CD8-positive, alpha-beta memory T cell (primary cell): Measurements from ENCODE around the gene EIF3CL. TPM values are rescaled to one million over a fixed set of nuclear protein-coding genes. Genes with fewer than 3 reads are reported as not detected.
A peak's percentile ranks its signal among the peaks of the same experiment; 100 is the strongest.
"Not testable (repeated sequence)": the region's sequence is repeated elsewhere in the genome, so short reads cannot be mapped to it uniquely, and the experiment has no call there.

ENCODE experiments used
- CTCF ChIA-PET: fragments of 350-600 bp; sonication (Branson Sonifier 250); formaldehyde crosslinking; loops from one replicate; lab custom pipeline; 2021; ENCODE audit warnings: antibody characterized with exemption; lab: Charles Lee
- POLR2A ChIA-PET: fragments of 350-600 bp; sonication (Branson Sonifier 250); formaldehyde crosslinking; loops from one replicate; lab custom pipeline; 2021; ENCODE audit warnings: antibody characterized with exemption; lab: Charles Lee
- DNase-seq, 5 donors: peaks; one replicate each; pipeline versions ENCODE4 v3.0.0 to v3.0.0-alpha.2; 2020 to 2022; ENCODE audit warnings: mixed read lengths in 1 of 5
- H3K27ac ChIP-seq: one replicate; pipeline ENCODE4 v1.7.0; 2013; ENCODE audit warnings: low read depth, mild to moderate bottlenecking, low read length, moderate library complexity
- H3K27me3 ChIP-seq: 2 replicates; pipeline ENCODE4 v1.7.0; 2013; ENCODE audit warnings: low read length, mild to moderate bottlenecking; ENCODE audit not compliant: insufficient read depth, poor library complexity, severe bottlenecking
- H3K36me3 ChIP-seq: 2 replicates; pipeline ENCODE4 v1.7.0; 2013; ENCODE audit warnings: mild to moderate bottlenecking, low read length, moderate library complexity; ENCODE audit not compliant: insufficient read depth
- H3K4me1 ChIP-seq: 2 replicates; pipeline ENCODE4 v1.7.0; 2013; ENCODE audit warnings: mild to moderate bottlenecking, low read length, moderate library complexity; ENCODE audit not compliant: insufficient read depth
- H3K4me3 ChIP-seq: 2 replicates; pipeline ENCODE4 v1.7.0; 2013; ENCODE audit warnings: mild to moderate bottlenecking, low read length
- H3K9me3 ChIP-seq: 2 replicates; pipeline ENCODE4 v1.7.0; 2013; ENCODE audit warnings: mild to moderate bottlenecking, low read length
- H3K27ac Mint-ChIP-seq, 8 donors: one replicate each; pipeline ENCODE4 v1.8.0; 2020 to 2021; ENCODE audit warnings: mixed read lengths in 8 of 8, mild to moderate bottlenecking in 6 of 8, inconsistent platforms in 3 of 8, moderate library complexity in 3 of 8
- H3K27me3 Mint-ChIP-seq, 2 donors: one replicate each; pipeline ENCODE4 v1.8.0; 2020 to 2021; ENCODE audit warnings: mixed read lengths in 2 of 2, mild to moderate bottlenecking in 1 of 2, moderate library complexity in 1 of 2
- H3K36me3 Mint-ChIP-seq, 3 donors: one replicate each; pipeline ENCODE4 v1.8.0; 2020 to 2021; ENCODE audit warnings: mixed read lengths in 3 of 3, inconsistent platforms in 1 of 3, mild to moderate bottlenecking in 1 of 3
- H3K4me1 Mint-ChIP-seq, 3 donors: one replicate each; pipeline ENCODE4 v1.8.0; 2020 to 2021; ENCODE audit warnings: mixed read lengths in 3 of 3, inconsistent platforms in 1 of 3, mild to moderate bottlenecking in 1 of 3
- H3K4me3 Mint-ChIP-seq, 7 donors: one replicate each; pipeline ENCODE4 v1.8.0; 2020 to 2021; ENCODE audit warnings: mixed read lengths in 7 of 7, mild to moderate bottlenecking in 6 of 7, moderate library complexity in 4 of 7, inconsistent platforms in 2 of 7
- H3K9me3 Mint-ChIP-seq, 5 donors: one replicate each; pipeline ENCODE4 v1.8.0; 2020 to 2022; ENCODE audit warnings: mixed read lengths in 5 of 5, mild to moderate bottlenecking in 3 of 5, moderate library complexity in 2 of 5, inconsistent platforms in 1 of 5
- polyA plus RNA-seq: library from polyadenylated mRNA; unstranded; fragments of 300-500 nt; fragmentation: Illumina TruSeq; gene quantifications from one replicate; pipeline ENCODE4 v1.2.3, GENCODE V29; 2021
- total RNA-seq, 2 experiments: library from RNA; stranded (reverse); gene quantifications; one replicate each; pipeline ENCODE4 v1.2.3, GENCODE V29; 2021

EIF3CL gene
- total and polyA plus RNA-seq, 3 experiments from 2014 or later, result 30.8 to 66.5 (median 55.0) TPM

DNA sequence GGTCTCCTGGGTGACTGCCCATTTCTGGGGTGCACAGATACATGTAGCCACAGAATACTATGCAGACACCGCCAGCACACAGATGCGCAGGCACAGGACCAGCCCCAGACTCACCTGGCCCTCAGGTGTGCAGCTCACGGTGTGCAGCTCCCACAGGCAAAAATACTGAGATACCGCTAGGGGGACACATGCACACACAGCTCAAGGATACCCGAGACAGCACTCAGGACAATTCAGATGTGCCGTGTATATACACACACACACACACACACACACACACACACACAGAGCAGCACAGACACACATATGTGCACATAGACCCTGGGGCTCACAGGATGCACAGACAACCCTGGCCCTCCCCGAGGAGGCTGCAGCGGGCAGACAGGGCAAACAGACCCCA lies 28.5 kb downstream of the EIF3CL start:
- H3K36me3 ChIP-seq, DNase-seq, POLR2A ChIA-PET, H3K27me3 Mint-ChIP-seq, H3K27ac Mint-ChIP-seq, H3K4me3 ChIP-seq, H3K27ac ChIP-seq, CTCF ChIA-PET, H3K4me1 ChIP-seq, H3K27me3 ChIP-seq, H3K4me3 Mint-ChIP-seq, H3K9me3 Mint-ChIP-seq, H3K4me1 Mint-ChIP-seq, H3K36me3 Mint-ChIP-seq, H3K9me3 ChIP-seq: not testable (repeated sequence)

GRCh38 chr16:28374281-28374680 lies 29.4 kb downstream of the EIF3CL start:
- H3K27me3 ChIP-seq, H3K4me3 ChIP-seq, H3K27ac ChIP-seq, H3K9me3 ChIP-seq, H3K36me3 Mint-ChIP-seq, POLR2A ChIA-PET, DNase-seq, H3K4me1 ChIP-seq, H3K27ac Mint-ChIP-seq, H3K4me1 Mint-ChIP-seq, H3K4me3 Mint-ChIP-seq, H3K36me3 ChIP-seq, H3K9me3 Mint-ChIP-seq, H3K27me3 Mint-ChIP-seq, CTCF ChIA-PET: not testable (repeated sequence)

DNA sequence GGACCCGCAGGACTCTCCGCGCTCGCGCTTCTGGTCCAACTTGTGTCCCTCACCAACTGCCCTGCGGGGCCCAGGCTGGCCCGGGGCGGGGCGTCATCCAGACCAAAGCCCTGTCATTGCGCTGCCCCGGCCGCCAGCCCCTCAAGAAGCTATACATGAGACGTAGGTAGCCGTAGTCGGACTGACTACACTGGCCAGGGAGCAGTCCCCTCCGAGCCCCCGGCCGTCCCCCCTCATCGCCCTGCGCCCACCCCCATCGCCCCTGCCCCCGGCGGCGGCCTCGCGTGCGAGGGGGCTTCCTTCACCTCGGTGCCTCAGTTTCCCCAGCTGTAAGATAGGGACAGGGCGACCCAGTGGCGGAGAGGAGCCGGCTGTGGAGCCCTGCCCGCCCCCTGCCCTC lies 35.7 kb downstream of the EIF3CL start:
- H3K4me1 ChIP-seq, POLR2A ChIA-PET, H3K4me3 ChIP-seq, DNase-seq, H3K36me3 ChIP-seq, H3K36me3 Mint-ChIP-seq, H3K27ac ChIP-seq, H3K27me3 ChIP-seq, H3K9me3 Mint-ChIP-seq, CTCF ChIA-PET, H3K9me3 ChIP-seq, H3K27ac Mint-ChIP-seq, H3K4me3 Mint-ChIP-seq, H3K27me3 Mint-ChIP-seq, H3K4me1 Mint-ChIP-seq: not testable (repeated sequence)

DNA sequence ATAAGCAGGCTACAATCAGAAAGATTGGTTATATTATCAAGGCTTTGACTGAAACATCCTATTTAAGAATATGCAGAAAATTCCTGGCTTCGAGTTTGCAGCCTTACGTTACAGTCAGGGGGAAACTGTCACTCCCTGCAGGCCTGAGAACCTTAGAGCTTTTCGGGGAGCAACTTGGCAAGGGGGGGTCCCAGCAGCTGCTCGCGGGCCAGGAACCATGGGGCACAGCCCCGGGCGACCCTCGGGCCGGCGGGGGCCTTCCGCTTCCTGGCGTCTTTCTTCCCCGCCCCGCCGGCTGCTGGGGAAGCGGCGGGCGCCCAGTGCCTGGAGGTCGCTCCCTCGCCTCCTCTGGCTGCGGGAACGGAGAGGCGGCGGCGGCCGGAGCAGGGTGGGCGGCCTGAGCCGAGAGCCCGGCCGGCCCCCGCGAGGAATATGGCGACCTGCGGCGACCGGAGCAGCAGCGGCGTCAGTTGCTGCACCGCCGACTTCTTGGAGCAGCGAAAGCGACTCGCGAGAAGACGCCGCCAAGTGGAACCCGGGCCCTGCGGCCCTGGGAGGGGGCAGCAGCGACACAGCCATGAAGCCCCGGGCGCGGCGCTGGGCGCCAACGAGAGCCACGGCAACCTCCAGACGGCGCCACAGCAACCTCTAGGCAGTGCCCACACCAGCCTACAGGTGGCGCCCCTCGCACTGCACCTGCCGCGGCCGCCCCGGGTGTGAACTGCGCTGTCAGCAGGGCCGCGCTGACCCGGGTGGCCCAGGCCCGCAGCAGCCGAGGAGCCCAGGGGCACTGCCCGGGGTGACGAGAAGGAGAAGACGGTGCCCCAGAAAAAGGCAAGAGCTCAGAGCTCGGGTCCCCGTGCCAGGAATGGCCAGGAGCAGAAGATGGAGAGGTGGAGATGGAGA lies 39.1 kb downstream of the EIF3CL start:
- POLR2A ChIA-PET, H3K4me3 ChIP-seq, H3K9me3 ChIP-seq, H3K4me1 Mint-ChIP-seq, CTCF ChIA-PET, H3K27me3 ChIP-seq, H3K9me3 Mint-ChIP-seq, H3K27ac ChIP-seq, H3K27ac Mint-ChIP-seq, H3K4me3 Mint-ChIP-seq, H3K27me3 Mint-ChIP-seq, H3K4me1 ChIP-seq, H3K36me3 ChIP-seq, H3K36me3 Mint-ChIP-seq: not testable (repeated sequence)
- peak in 3 of 5 donors; percentile 2 to 31 (median 30) for DNase-seq

DNA sequence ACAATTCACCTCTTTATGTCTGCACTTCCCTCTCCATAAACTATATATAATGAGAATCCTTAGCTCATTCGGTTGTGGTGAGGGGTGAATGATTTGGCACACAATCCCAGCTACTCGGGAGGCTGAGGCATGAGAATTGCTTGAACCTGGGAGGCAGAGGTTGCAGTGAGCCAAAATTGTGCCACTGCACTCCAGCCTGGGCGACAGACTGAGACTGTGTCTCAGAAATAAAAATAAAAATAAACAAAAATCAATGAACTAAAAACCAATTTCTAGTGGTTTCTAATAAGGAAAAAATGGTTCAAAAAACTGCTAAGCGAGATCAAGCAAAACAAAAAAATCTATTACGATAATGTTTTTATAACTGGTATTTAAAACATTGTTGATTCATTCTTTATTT lies 40.2 kb downstream of the EIF3CL start, which contains the start of gene NPIPB6:
Gene NPIPB6 (minus strand): TSS at position 101 of the 400 bp plus-strand sequence. CDS start 686 bp downstream, outside the sequence.
- POLR2A ChIA-PET, H3K27me3 Mint-ChIP-seq, CTCF ChIA-PET: not testable (repeated sequence)

DNA sequence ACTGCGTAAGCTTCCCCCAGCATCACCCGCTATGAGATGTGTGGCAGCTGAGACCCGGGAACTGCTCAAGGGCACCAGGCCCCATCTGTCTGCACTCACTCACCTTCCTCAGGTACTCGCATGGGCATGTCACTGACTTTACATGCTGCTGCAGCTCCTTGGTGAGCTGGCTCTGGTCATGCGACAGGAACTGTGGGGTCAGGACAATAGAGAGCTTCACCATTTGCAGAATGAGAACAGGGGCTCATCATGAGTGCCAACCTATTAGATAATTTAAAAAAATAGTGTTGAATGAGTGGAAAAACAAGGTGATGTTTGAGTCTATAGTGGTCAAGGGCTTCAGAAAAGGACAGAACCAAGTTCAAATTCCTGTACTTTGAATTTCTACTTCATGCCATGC lies 41.0 kb downstream of the EIF3CL start:
- H3K27me3 Mint-ChIP-seq, H3K36me3 ChIP-seq, H3K27me3 ChIP-seq, H3K4me3 ChIP-seq, H3K4me1 ChIP-seq, H3K27ac Mint-ChIP-seq, H3K36me3 Mint-ChIP-seq, POLR2A ChIA-PET, CTCF ChIA-PET, H3K27ac ChIP-seq, H3K9me3 ChIP-seq, H3K9me3 Mint-ChIP-seq, H3K4me3 Mint-ChIP-seq, H3K4me1 Mint-ChIP-seq, DNase-seq: not testable (repeated sequence)

More for the DNA sequence above, 40.2 kb downstream of the EIF3CL start, which contains the start of gene NPIPB6:
- not testable (repeated sequence) for H3K27ac ChIP-seq, H3K9me3 Mint-ChIP-seq, H3K4me3 ChIP-seq, H3K4me3 Mint-ChIP-seq, H3K36me3 Mint-ChIP-seq, H3K27ac Mint-ChIP-seq, H3K4me1 ChIP-seq, H3K36me3 ChIP-seq, H3K4me1 Mint-ChIP-seq, DNase-seq, H3K9me3 ChIP-seq, H3K27me3 ChIP-seq

DNA sequence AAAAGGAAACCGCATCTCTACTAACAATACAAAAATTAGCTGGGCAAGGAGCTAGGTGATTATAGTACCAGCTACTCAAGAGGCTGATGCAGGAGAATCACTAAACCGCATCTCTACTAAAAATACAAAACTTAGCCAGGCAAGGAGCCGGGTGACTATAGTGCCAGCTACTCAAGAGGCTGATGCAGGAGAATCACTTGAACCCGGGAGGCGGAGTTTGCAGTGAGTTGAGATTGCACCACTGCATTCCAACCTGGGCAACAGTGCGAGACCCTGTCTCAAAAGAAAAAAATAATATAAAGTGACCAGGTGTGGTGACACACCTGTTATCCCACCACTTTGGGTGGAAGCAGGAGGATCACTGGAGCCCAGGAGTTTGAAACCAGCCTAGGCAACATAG lies 65.4 kb downstream of the EIF3CL start:
- H3K27ac ChIP-seq, H3K4me1 Mint-ChIP-seq, H3K4me1 ChIP-seq, CTCF ChIA-PET, DNase-seq, H3K36me3 ChIP-seq, H3K27ac Mint-ChIP-seq, H3K9me3 ChIP-seq, H3K4me3 ChIP-seq, H3K4me3 Mint-ChIP-seq, H3K36me3 Mint-ChIP-seq, H3K9me3 Mint-ChIP-seq, H3K27me3 Mint-ChIP-seq, POLR2A ChIA-PET, H3K27me3 ChIP-seq: not testable (repeated sequence)

- H3K36me3 Mint-ChIP-seq, H3K9me3 Mint-ChIP-seq, H3K36me3 ChIP-seq, H3K9me3 ChIP-seq, H3K4me3 ChIP-seq, H3K27ac ChIP-seq, H3K4me3 Mint-ChIP-seq, POLR2A ChIA-PET, H3K27me3 ChIP-seq, H3K27me3 Mint-ChIP-seq, H3K4me1 Mint-ChIP-seq, H3K4me1 ChIP-seq, CTCF ChIA-PET, DNase-seq, H3K27ac Mint-ChIP-seq: not testable (repeated sequence)
These were observed 66.5 kb downstream of the EIF3CL start for GRCh38 chr16:28336940-28337710.
